HG02759 (cell line): ENCODE data around the gene RXFP4.
"Not testable (repeated sequence)": the region's sequence is repeated elsewhere in the genome, so short reads cannot be mapped to it uniquely, and the experiment has no call there.

Source experiments
- ATAC-seq: cut with Tn5 transposase; IDR thresholded peaks from one replicate; pipeline ENCODE4 v1.9.1; 2021; ENCODE audit warnings: mild to moderate bottlenecking, moderate library complexity; ENCODE audit not compliant: unreplicated experiment

RXFP4 gene

GRCh38 chr1:155930725-155931124 is 10.7 kb upstream of the RXFP4 start:
- not testable (repeated sequence) for ATAC-seq

GRCh38 chr1:155931332-155932038 is 10.0 kb upstream of the RXFP4 start:
- ATAC-seq, result no peak

GRCh38 chr1:155932081-155932480 is 9.4 kb upstream of the RXFP4 start:
- no peak for ATAC-seq

DNA sequence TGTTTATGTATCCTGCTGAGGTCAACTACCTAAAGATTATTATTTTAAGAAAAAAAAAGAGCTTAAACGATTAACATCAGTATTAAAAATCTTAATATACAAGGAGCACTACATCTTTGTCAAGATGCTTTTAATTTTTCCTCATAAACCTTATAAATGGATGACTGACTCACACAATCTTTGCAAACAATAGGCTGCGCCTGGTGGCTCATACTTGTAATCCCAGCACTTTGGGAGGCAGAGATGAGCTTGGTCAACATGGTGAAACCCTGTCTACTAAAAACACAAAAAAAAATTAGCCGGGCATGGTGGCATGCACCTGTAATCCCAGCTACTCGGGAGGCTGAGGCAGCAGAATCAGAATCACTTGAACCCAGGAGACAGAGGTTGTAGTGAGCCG is 9.0 kb upstream of the RXFP4 start:
- no peak for ATAC-seq

DNA sequence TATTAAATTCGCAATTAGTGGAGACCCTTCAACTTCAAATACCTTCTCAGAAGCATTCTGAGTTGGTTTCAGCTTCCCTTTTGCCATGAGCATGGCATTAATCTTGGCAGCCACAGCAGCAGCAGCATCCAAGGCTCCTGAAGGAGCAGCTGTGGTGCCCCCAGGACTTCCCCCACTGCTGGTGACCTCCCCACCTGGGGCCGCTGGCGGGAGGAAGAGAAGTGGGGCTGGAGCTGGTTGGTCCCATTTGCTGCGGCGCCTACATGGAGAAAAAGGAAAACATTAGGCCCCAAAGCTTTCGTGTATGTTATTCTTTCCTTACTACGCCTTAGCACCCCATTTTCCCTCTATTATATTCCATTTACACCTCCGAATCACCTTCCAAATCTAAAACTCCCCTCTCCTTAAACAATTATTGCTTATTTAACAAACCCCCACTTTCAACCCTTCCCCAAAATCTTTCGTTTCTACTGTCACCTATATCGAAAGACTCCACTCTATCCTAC is 7.8 kb upstream of the RXFP4 start:
- no peak for ATAC-seq

- ATAC-seq, result peak; percentile 96
Observed at GRCh38 chr1:155934097-155934935, 7.1 kb upstream of the RXFP4 start, which contains the start of gene KHDC4. KHDC4 (minus strand) TSS chr1:155934413; CDS start chr1:155934373, 40 bp downstream.

DNA sequence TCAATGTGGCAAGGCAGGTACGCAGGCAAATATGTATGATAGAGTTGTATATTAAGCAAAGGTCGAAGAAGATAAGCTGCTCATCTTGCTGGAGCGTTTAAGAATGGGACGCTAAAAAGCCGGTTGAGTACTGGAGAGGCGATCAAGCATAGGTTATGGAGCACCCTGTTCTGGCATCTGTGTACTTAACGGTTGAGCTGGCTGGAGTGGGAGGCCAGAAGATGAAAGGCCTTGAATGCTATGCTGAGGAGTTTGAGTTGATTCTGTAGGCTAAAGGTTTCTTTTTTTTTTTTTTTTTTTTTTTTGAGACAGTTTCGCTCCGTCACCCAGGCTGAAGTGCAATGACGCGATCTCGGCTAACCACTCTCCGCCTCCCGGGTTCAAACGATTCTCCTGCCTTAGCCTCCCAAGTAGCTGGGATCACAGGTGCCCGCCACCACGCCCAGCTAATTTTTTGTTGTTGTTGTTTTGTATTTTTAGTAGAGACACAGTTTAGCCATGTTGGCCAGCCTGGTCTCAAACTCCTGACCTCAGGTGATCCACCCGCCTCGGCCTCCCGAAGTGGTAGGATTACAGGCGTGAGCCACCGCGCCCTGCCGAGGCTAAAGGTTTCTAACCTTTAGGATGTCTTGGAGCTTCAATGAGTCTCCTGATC is 6.4 kb upstream of the RXFP4 start:
- ATAC-seq, result no peak

DNA sequence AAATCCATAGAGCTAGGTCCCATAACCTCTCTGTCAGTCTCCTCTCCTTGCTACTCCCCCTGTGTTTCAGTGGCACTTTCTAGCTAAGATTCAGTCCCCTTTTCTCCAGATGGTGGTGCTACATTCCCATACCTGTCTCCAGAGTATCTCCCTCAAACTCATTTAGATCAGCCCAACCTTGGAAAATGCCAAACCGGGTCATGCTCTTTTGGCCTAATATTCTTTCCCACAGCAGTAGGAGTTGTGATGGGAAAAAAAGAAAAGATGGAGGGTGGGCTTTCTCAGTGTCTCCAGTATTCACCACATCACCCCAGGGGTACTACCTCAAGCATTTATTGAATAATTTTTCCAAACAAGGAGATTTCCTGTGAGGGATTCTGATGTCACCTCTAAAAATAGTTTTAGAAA is 3.2 kb upstream of the RXFP4 start:
- ATAC-seq, result no peak

- no peak for ATAC-seq
Observed at GRCh38 chr1:155940482-155940992, 901 bp upstream of the RXFP4 start.

- ATAC-seq, result no peak
Observed at GRCh38 chr1:155941845-155942531, 550 bp downstream of the RXFP4 start.

- no peak for ATAC-seq
Observed at GRCh38 chr1:155942578-155943141, 1.2 kb downstream of the RXFP4 start.

- ATAC-seq, result no peak
Observed at GRCh38 chr1:155944444-155944799, 3.0 kb downstream of the RXFP4 start.

GRCh38 chr1:155946633-155947219 is 5.3 kb downstream of the RXFP4 start:
- ATAC-seq, result peak; percentile 3

GRCh38 chr1:155947292-155947691 is 5.9 kb downstream of the RXFP4 start:
- ATAC-seq, result no peak

- ATAC-seq, result no peak
Observed at GRCh38 chr1:155947741-155948140, 6.3 kb downstream of the RXFP4 start.

DNA sequence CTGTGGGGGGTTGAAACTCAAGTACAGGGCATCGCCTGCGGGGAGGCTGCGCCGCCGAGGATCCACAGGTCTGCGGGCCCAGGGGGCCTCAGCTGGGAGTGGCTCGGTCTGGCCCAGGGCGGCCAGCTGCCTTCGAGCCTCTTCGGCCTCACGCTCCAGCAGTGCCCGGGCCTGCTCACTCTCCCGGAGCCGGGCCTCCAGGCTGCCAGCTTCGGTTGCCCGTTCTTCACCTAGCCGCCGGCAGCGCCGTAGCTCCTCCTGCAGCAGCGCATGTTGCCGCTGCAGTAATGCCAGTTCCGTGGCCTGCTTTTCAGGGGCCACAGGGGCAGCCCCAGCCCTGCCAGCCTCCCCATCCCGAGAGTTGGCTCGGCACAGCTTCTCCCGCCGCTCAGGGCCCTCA is 9.4 kb downstream of the RXFP4 start:
- ATAC-seq, result no peak

GRCh38 chr1:155951753-155952504 is 10.5 kb downstream of the RXFP4 start:
- no peak for ATAC-seq

DNA sequence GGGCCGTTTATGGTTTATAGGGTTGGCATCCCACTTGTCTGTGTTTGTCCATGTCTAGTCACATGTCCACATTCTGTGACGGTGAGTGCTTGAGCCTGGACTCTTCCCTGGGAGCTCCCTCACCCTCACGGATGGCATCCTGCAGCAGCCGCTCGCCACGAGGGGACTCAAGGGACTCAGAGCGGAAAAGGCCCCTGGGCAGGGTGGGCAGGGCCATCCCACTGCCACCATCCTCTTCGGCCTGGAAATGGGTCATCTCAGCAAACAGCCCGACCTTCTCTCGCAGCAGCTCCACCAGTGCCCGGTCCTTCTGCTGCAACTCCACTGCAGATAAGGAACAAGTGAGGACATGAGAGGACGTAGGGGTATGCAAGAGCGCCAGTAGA is 11.1 kb downstream of the RXFP4 start:
- no peak for ATAC-seq

GRCh38 chr1:155954645-155955044 is 13.2 kb downstream of the RXFP4 start:
- no peak for ATAC-seq
